H4 (cell line): ENCODE data around the gene AP1G2. TPM values are rescaled to one million over a fixed set of nuclear protein-coding genes. Genes with fewer than 3 reads are reported as not detected.

Experiments used
- DNase-seq: peaks from one replicate; pipeline ENCODE4 v3.0.0-alpha.2; 2015; ENCODE audit warnings: low spot score
- total RNA-seq: library from RNA; depleted of rRNA; stranded (reverse); fragments of >200 nt; shearing (Covaris generic); gene quantifications from 2 replicates; pipeline ENCODE4 v1.2.3, GENCODE V29; 2014; rRNA removed

Gene AP1G2
- total RNA-seq, 1 experiment from 2014 or later, result 0.43 TPM

DNA sequence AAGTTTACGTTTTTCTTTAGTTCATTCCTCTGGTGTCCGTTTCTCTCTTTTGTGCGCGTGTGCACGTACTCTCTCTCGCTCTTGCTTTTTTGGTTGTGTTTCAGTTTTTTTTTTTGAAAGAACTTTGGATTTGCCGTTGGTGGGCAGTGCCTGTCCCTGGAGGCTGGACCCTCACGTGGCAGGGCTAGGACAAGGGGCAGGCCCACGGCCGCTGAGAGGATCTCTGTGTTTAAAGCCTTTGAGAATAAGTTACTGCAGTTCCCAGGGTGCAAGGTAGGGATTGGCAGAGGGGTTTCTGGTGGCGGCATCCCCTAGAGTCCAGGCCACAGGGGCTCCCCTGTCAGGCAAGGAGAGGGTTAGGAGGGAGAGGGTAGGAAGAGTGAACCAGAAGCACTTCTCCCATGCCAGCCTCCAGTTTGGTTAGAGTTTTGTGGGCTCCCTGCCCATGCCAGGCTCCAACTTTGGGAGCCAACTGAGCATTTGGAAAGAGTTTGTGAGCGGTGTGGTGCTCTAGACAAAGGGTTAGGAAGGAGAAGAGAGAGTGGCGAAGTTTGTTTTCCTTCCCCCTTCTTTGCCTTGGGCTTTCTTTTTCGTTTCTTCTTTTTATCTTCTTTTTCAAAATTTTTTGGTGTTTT, 46.6 kb downstream of the AP1G2 start:
- no peak for DNase-seq

DNA sequence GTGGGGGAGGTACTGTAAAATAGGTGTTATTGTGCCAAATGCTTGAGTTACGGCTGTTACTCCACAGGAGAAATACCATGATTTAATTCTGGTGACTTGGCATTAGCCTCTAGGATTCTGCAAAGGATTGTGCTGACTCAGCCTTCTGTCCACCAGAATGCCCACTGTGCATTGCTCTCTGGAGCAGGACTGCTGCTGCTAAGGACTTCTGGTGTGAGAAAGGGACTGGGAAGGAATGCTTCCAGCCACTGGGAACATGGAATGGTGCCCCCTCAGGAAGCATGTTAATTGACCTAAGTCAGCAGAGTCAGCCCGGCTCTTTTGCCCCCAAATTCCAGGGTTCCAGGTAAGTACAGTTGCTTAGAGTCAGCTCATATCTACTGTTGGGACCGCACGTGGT, 48.9 kb downstream of the AP1G2 start:
- no peak for DNase-seq

DNA sequence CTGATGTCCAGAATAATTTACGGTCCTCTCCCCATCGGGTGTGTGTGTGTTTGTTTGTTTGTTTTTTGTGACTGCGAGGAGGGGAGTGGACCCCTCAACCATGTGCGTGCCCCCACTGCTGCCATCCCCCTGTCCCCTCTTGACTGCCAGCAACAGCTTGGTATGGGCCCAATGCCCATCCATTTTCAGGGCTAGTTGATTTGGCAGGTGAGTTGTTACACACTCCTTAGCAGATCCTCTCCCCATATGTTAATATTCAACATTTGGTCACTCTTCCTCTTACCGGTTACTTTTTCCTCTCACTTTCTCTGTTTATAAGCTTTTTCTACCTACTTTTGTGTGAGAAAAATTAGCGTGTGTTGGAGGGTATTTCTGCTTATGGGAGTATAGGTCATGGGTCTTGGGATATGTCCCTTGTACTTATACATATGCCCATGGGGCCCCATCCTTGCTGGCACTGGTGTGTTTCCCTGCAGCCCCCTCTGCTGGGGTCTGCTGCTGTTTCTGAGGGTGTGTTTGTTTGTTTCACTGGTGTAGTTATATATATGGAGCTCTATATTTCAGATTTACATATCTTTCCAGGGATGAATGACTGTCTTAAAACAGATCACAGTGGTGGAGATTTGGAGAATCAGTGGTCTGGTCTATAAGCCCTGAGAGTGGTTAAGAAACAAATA, 49.8 kb downstream of the AP1G2 start:
- no peak for DNase-seq

DNA sequence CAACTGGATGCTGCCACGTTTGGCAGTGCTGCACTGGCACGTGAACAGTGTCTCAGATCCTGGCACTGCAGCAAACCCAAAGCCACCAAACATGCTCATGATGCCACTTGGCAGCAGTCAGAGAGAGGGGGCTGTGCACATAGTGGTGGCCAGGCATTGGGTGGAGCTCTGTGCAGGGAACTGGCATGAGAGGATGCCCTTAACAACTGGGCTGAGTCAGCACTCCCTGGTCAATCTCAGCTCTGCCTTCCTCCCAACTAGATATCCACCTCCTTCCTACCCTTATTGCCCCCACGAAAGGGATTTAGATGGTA, 53.0 kb downstream of the AP1G2 start:
- peak; percentile 15 for DNase-seq

GRCh38 chr14:23513818-23514643, 53.6 kb downstream of the AP1G2 start:
- DNase-seq, result no peak

DNA sequence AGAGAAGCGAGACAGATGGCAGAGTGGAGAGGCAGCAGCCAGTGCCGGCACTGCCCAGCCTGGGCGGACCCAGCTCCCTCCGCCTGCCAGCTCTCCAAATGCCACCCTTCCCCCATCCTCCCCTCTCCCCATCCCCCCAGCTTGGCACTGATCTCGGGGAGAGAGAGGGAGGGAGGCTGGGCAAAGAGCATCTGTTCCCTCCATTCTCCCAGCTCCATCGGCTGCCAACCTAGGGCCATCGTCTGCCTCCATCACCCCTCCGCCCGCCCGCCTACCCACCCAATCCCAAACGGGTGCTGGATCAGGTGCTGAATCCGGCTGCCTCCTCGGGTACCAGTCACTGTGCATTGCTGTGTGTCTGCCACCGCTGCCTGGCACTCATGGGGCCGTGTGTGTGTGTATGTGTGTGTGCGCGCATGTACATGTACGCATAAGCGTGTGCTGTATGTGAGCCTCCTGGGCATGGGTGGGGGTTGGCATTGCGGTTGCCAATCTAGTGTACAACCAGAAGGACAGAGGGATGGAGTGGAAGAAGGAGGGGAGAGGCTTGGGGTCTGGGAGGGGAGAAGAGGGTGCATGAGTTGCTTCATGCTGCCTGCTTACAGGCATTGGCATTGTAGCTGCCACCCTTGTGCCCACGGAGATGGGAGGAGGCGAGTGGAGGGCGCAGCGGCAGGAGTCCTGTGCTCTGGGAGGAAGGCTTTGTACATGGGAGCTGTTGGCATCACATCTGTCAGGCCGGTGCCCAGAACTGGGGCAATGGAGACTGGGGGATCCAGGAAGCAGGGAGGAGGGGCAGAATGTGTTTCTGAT, 54.4 kb downstream of the AP1G2 start:
- no peak for DNase-seq

GRCh38 chr14:23512156-23512555, 55.4 kb downstream of the AP1G2 start:
- DNase-seq, result no peak

Other genes starting within 250 kb of the AP1G2 start
- gene PABPN1, start 246.3 kb downstream of the AP1G2 start, total RNA-seq, result 101 and 109 TPM in 2 replicates
- 4.6 and 5.3 TPM in 2 replicates for gene SLC22A17, start 214.9 kb downstream of the AP1G2 start, total RNA-seq
- gene EFS, start 202.6 kb downstream of the AP1G2 start, total RNA-seq, result not detected in 2 replicates
- gene IL25, start 195.0 kb downstream of the AP1G2 start, total RNA-seq, result not detected in 2 replicates
- gene CMTM5, start 190.7 kb downstream of the AP1G2 start, total RNA-seq, result not detected in 2 replicates
- gene MYH6, start 159.5 kb downstream of the AP1G2 start, total RNA-seq, result not detected in 2 replicates
- not detected in 2 replicates for gene MYH7, start 132.1 kb downstream of the AP1G2 start, total RNA-seq
- 65.3 and 80.2 TPM in 2 replicates for gene NGDN, start 98.1 kb downstream of the AP1G2 start, total RNA-seq
- gene ZFHX2, start 16.0 kb downstream of the AP1G2 start, total RNA-seq, result 0.02 and 0.10 TPM in 2 replicates
- gene THTPA, start 11.5 kb downstream of the AP1G2 start, total RNA-seq, result 4.0 and 11.8 TPM in 2 replicates
- gene JPH4, start 11.0 kb upstream of the AP1G2 start, total RNA-seq, result not detected in 2 replicates
- 15.9 and 17.2 TPM in 2 replicates for gene DHRS2, start 68.6 kb upstream of the AP1G2 start, total RNA-seq